ENCODE data around the gene ARL15. TPM values are rescaled to one million over a fixed set of nuclear protein-coding genes. Genes with fewer than 3 reads are reported as not detected.

ARL15 gene
- total RNA-seq, 1 experiment from 2014 or later = 13.0 TPM

DNA sequence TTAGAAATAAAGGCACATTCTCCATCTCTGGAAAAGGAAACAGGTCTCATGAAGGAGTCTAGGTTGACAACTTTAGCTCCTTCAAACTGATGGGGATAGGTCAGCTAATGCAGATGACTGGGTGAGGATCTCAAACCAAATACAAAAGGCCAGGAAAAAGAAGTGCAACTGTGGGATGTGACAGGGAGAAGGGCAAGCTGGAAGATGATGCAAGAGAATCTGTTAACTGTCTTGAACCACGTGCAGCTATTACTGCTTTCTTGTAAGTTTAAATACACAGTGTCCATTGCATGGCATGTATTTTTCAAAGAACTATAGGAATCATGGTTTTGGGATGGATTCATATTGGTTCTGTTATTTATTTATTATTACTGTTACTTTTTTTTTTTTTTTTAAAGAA lies 418.1 kb downstream of the ARL15 start:
- no peak for TF ChIP-seq CTCF (conservative IDR thresholded peaks at IDR 0.05)

More for the DNA sequence above, 418.1 kb downstream of the ARL15 start:
- WGBS (ENCODE audit: extremely low coverage, insufficient read length, low lambda C conversion rate) = no CpG with 5 or more reads among the region's 1 CpG
- Histone ChIP-seq H2BK15ac (ENCODE audit: low read depth, low read length) (no peak overlapping the region), H4K5ac (ENCODE audit: insufficient read length, low read depth, low read length) (no peak overlapping the region), H3K4ac (ENCODE audit: low read depth, low read length) (no peak overlapping the region), H3K18ac (ENCODE audit: insufficient read length, low read depth, low read length) (no peak overlapping the region), H3K14ac (ENCODE audit: insufficient read depth, low read length) (no peak overlapping the region), H3T11ph (ENCODE audit: low read length) (no peak overlapping the region), H3K56ac (ENCODE audit: insufficient read length, low read depth, low read length) (no peak overlapping the region), H3K27ac (ENCODE audit: insufficient read length, low read depth, low read length) (no peak overlapping the region), H4K20me1 (ENCODE audit: control insufficient read depth, insufficient read depth, insufficient read length) (no peaks in the 10 kb centered on the region), H2BK120ac (ENCODE audit: low read depth, low read length, poor library complexity, severe bottlenecking) (no peak overlapping the region), H3K79me1 (ENCODE audit: insufficient read depth, low read depth, low read length, poor library complexity, severe bottlenecking) (no peaks in the 10 kb centered on the region), H3K4me1 (ENCODE audit: insufficient read depth, low read length) (no peaks in the 10 kb centered on the region), H4K8ac (replicated peaks; ENCODE audit: insufficient read length, low read depth, low read length) (no peak overlapping the region), H3K9ac (ENCODE audit: extremely low read depth, insufficient read length, low read length) (no peak overlapping the region), H3K4me2 (ENCODE audit: insufficient read depth, insufficient read length, low read length) (no peak overlapping the region), H2AK5ac (ENCODE audit: insufficient read length, low read length) (no peak overlapping the region), H2AFZ (ENCODE audit: low read length) (no peak overlapping the region), H3K79me2 (ENCODE audit: insufficient read depth, low read length) (no peaks in the 10 kb centered on the region), H3K23ac (ENCODE audit: insufficient read length, low read depth, low read length) (no peak overlapping the region), H3K27me3 (ENCODE audit: insufficient read depth, low read length) (no peaks in the 10 kb centered on the region), H4K91ac (ENCODE audit: insufficient read length, low read depth, low read length) (no peak overlapping the region), H3K23me2 (ENCODE audit: insufficient read length, low read depth, low read length, poor library complexity, severe bottlenecking) (no peaks in the 10 kb centered on the region), H2BK5ac (ENCODE audit: insufficient read length, low read length) (no peak overlapping the region), H2BK12ac (ENCODE audit: insufficient read length, low read depth, low read length) (no peak overlapping the region), H3K9me3 (ENCODE audit: control insufficient read depth, low read depth, low read length) (no peaks in the 10 kb centered on the region), H2BK20ac (ENCODE audit: low read depth, low read length, poor library complexity, severe bottlenecking) (no peak overlapping the region)
- H3K27me3 Mint-ChIP-seq (ENCODE audit: low read depth) = no peaks in the 10 kb centered on the region
- peak overlapping the region in 1 of 3 experiments; percentile 25; a peak in 2 of 7 replicates for H3K27ac Mint-ChIP-seq
- H3K9me3 Mint-ChIP-seq = peaks cover 0 to 2% of the 10 kb centered on the region in 2 experiments; a peak in 1 of 5 replicates
- H3K4me1 Mint-ChIP-seq = peaks cover 2 to 8% of the 10 kb centered on the region in 2 experiments; a peak in 2 of 4 replicates
- peaks cover 0 to 3% (median 0%) of the 10 kb centered on the region in 3 experiments; a peak in 1 of 7 replicates for H3K36me3 Mint-ChIP-seq (ENCODE audit: insufficient read depth in 1 of 3, low read depth in 3 of 3)
- H3K4me3 Mint-ChIP-seq = no peak overlapping the region
- no peak for DNase-seq
